ENCODE data around the gene STXBP5. TPM values are rescaled to one million over a fixed set of nuclear protein-coding genes. Genes with fewer than 3 reads are reported as not detected.

The STXBP5 gene
- total RNA-seq, 1 donor from 2014 or later: 34.8 TPM

GRCh38 chr6:147204843-147205311 lies 660 bp downstream of the STXBP5 start:
- H3K36me3 Mint-ChIP-seq (ENCODE audit: unreplicated experiment): no peaks in the 10 kb centered on the region
- DNase-seq (ENCODE audit: extremely low spot score, unreplicated experiment): no peak
- H3K27me3 Mint-ChIP-seq (ENCODE audit: unreplicated experiment): no peaks in the 10 kb centered on the region
- H3K4me1 Mint-ChIP-seq (ENCODE audit: unreplicated experiment): peaks cover 49% of the 10 kb centered on the region
- no peaks in the 10 kb centered on the region for H3K9me3 Mint-ChIP-seq (ENCODE audit: unreplicated experiment)
- peak overlapping the region; percentile 97 for H3K4me3 Mint-ChIP-seq (ENCODE audit: unreplicated experiment)
- TF ChIP-seq CTCF (IDR thresholded peaks at IDR 0.05): no peak
- peak overlapping the region; percentile 98 for H3K27ac Mint-ChIP-seq (ENCODE audit: unreplicated experiment)

GRCh38 chr6:147205690-147206600 lies 1.7 kb downstream of the STXBP5 start:
- H3K27me3 Mint-ChIP-seq (ENCODE audit: unreplicated experiment): no peaks in the 10 kb centered on the region
- no peak for TF ChIP-seq CTCF (IDR thresholded peaks at IDR 0.05)
- H3K27ac Mint-ChIP-seq (ENCODE audit: unreplicated experiment): peak overlapping the region; percentile 88
- H3K36me3 Mint-ChIP-seq (ENCODE audit: unreplicated experiment): no peaks in the 10 kb centered on the region
- H3K4me3 Mint-ChIP-seq (ENCODE audit: unreplicated experiment): peak overlapping the region; percentile 97
- peaks cover 55% of the 10 kb centered on the region for H3K4me1 Mint-ChIP-seq (ENCODE audit: unreplicated experiment)
- no peak for DNase-seq (ENCODE audit: extremely low spot score, unreplicated experiment)
- no peaks in the 10 kb centered on the region for H3K9me3 Mint-ChIP-seq (ENCODE audit: unreplicated experiment)

- Mint-ChIP-seq H3K4me1 (ENCODE audit: unreplicated experiment) (peaks cover 54% of the 10 kb centered on the region), H3K4me3 (ENCODE audit: unreplicated experiment) (peak overlapping the region; percentile 65), H3K27me3 (ENCODE audit: unreplicated experiment) (no peaks in the 10 kb centered on the region), H3K36me3 (ENCODE audit: unreplicated experiment) (peaks cover 5% of the 10 kb centered on the region), H3K27ac (ENCODE audit: unreplicated experiment) (peak overlapping the region; percentile 81), H3K9me3 (ENCODE audit: unreplicated experiment) (no peaks in the 10 kb centered on the region)
- TF ChIP-seq CTCF (IDR thresholded peaks at IDR 0.05): no peak
- DNase-seq (ENCODE audit: extremely low spot score, unreplicated experiment): no peak
Measured at GRCh38 chr6:147207351-147207750, 3.1 kb downstream of the STXBP5 start.

- H3K4me1 Mint-ChIP-seq (ENCODE audit: unreplicated experiment): peaks cover 57% of the 10 kb centered on the region
- H3K36me3 Mint-ChIP-seq (ENCODE audit: unreplicated experiment): peaks cover 5% of the 10 kb centered on the region
- H3K27me3 Mint-ChIP-seq (ENCODE audit: unreplicated experiment): no peaks in the 10 kb centered on the region
- peak overlapping the region; percentile 65 for H3K4me3 Mint-ChIP-seq (ENCODE audit: unreplicated experiment)
- H3K27ac Mint-ChIP-seq (ENCODE audit: unreplicated experiment): peak overlapping the region; percentile 81
- no peak for DNase-seq (ENCODE audit: extremely low spot score, unreplicated experiment)
- no peaks in the 10 kb centered on the region for H3K9me3 Mint-ChIP-seq (ENCODE audit: unreplicated experiment)
- TF ChIP-seq CTCF (IDR thresholded peaks at IDR 0.05): no peak
Measured at GRCh38 chr6:147207837-147208754, 3.9 kb downstream of the STXBP5 start.

Measured in osteocyte (in vitro differentiated cells).